Dermis blood vessel endothelial cell (primary cell): ENCODE data around the gene USP46. TPM values are rescaled to one million over a fixed set of nuclear protein-coding genes. Genes with fewer than 3 reads are reported as not detected.
A peak's percentile ranks its signal among the peaks of the same experiment; 100 is the strongest.

Experiments used
- DNase-seq: peaks from one replicate; pipeline ENCODE4 v3.0.0; 2010
- total RNA-seq: library from RNA; depleted of rRNA; stranded (reverse); fragments of >200 nt; gene quantifications from 2 replicates; pipeline ENCODE4 v1.2.3, GENCODE V29; 2014

Gene USP46
- total RNA-seq, 1 donor from 2014 or later: 15.3 TPM

GRCh38 chr4:52617336-52618020 is 41.6 kb downstream of the USP46 start:
- DNase-seq: no peak

GRCh38 chr4:52614241-52614640 is 44.9 kb downstream of the USP46 start:
- DNase-seq: no peak

DNA sequence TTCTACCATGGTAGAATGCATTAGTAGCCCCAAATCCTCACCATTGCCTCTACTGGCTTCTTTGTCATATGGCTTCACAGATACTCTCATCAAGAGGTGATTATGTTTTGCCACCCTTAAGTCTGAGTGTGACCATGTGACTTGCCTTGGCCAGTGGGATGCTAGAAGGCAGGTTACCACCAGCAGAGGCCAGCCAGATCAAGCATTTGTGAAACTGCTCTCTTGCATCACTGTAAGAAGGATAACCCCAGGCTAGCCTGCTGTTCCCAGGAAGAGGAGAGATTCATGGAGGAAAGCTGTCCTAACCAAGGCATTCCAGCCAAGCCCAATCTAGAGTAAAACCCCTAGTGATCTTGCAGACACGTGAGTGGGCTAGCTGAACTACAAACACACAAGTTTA is 46.8 kb downstream of the USP46 start:
- DNase-seq: no peak

DNA sequence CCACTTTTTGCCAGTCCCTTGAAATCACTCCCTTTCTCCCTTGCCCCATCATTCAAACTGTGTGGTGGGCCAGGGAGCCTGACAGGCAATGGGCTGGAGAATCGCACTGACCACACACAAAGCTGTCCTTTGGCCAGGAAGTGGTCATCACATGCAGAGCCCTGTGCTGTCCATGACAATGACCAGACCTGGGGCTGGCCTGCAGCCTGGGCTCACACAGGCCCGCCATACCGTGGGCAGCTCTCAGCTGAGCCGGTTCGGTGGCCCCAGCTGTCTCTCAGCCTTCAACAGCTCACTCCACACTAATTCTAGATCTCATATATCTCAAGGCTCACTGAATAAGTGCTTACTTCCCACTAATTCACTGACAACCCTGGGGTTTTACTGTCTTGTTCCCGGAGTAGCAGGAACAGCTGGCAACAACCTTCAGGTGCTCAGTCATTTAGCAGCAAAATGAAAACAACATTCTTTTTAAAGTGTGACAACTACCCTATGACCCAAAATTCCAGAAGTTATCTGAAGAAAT is 48.0 kb downstream of the USP46 start:
- DNase-seq: no peak

DNA sequence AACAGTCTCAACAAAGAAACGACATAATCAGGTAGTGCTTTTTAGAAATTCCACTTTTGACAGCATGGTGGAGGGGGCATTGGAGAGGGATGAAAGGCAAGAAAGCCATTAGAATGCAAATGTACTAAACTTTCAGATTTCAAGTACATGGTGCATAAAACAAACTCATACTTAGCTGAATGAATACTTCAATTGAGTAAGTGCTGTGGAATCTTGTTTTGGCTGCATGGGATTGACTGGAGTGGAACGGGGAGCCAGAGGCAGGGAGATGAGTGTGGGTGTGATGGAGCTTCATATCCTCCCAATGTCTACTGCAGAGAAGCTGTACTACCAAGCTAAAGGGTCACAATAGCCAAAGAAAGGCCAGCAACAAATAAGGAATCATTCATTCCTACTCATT is 52.4 kb downstream of the USP46 start:
- no peak for DNase-seq

DNA sequence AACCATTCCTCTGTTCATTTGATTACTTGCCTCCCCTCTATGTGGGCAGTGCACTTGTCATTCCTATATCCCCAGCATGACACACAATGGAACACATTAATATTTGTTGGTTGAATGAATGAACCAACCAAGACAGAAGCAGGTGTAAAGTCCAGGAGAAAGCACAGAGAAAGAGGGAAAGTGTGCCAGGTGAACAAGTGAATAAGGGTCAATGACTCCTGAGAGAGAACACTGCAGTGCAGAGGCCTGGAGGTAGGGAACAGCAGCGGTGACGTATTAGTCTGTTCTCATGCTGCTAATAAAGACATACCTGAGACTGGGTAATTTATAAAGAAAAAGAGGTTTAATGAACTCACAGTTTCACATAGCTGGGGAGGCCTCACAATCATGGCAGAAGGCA is 53.1 kb downstream of the USP46 start:
- no peak for DNase-seq

DNA sequence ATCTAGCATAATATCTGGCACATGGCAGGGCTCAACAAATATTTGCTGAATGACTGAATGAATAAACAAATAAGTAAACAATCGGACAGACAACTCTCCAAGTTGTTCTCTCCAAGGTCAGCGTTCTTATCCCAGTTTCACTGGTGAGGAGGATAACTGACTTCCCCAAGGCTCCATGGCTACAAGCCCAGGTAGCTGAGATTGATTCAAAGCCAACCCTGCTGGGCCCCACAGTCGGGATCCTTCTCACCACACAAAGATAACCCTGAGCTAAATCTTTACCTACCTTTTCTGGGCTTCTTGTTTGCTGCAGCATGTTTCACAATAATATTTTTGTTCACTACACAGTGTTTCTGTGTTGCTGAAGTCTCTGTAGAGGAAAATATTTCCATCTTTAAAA is 54.9 kb downstream of the USP46 start:
- no peak for DNase-seq

DNA sequence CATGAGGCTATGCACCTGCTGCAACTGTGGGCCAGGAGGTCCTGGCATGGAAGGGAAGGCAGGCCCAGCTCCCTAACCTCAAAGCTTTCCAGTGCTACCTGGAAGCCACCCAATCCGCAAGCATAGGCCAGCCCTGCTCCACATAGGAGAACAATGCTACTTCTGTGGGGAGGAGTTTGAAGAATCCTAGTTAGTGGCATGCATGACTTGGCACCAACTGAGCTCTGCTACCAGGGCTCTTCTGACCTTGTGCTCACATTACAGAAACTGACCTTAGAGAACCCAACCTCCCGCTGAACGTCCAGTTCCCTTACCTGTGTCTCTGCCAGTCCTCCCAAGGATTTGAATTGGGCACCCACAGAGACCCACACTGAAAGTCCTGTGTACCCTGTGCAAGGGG is 58.8 kb downstream of the USP46 start:
- no peak for DNase-seq

DNA sequence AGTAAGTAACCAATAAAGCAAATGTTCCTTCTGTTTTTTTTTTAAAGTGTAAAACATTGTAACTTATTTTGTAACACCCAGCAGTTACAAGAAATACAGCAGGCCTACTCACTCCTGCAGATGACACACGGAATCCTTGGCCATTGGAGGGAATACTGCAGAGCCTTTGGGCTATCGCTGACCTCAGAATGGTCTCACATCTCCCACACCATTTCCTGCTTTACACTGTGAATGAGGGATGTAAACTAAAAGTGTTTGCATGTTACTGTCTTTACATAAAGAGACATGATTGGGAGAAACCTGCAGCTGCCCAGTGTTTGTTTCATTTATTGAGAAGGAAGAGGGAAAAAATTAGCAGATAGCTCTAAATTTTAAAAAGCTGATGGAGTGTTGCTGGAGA is 64.1 kb downstream of the USP46 start:
- DNase-seq: no peak

GRCh38 chr4:52592287-52592686 is 66.8 kb downstream of the USP46 start:
- DNase-seq: no peak

DNA sequence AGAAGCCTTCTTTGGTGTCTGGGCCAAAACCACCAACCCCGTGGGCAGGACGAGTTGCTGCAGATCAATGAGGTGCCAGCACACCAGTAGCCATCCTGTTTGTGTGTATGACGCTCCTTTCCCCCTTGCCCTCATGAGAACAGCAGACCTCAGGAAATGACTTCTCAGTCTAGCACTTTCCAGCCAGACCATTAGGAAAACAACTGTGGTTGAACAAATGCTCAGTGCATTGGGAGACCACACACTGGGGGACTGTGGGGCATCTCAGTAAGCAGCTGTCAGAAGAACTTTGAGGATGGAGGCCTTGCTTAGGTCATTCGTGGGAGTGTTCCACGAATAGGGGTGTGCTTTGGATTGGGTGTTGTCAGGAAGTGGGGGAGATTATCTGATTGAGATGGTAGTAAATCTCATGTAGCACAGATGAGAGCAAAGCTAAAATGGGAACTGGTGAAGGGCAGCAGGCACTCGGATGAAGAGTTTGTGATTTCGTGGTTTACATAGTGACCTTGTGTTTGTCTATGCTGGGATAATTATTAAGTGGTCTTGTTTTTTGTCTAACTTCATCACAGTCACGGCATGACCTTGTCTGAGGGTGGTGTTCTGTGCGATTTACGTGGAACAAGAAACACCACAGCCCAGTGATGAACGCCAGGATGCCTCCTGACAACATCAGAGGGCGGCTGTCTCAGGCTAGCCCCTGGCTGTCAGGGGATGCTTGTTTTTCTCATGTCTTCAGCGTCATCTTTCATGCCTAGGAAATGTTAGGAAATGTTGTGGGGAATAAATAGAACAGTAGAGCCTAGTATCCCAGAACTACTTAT is 70.1 kb downstream of the USP46 start:
- peak; percentile 93 for DNase-seq

DNA sequence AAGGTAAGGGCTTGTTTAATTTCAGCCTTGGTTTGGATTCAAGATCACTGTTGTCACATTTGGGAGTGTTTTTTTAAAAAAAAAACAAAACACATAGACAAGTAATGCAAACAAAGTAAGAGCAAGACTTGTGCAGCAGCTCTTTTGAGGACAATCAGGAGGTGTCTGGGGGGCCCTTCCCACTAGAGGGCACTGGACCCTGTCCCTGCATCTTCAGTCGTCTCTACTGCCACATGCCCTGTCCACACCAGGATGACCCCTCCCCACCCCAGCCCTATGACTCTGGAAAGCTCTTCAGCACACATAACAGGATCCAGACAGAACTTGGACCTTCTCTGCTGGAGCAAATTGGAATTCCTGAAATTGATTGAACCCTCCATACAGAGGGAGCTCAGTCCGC is 71.0 kb downstream of the USP46 start:
- DNase-seq: peak; percentile 72

- no peak for DNase-seq
These were observed 73.0 kb downstream of the USP46 start for GRCh38 chr4:52586069-52586468.

GRCh38 chr4:52585379-52585778 is 73.7 kb downstream of the USP46 start:
- no peak for DNase-seq

- DNase-seq: no peak
These were observed 79.4 kb downstream of the USP46 start for GRCh38 chr4:52579602-52580272.

DNA sequence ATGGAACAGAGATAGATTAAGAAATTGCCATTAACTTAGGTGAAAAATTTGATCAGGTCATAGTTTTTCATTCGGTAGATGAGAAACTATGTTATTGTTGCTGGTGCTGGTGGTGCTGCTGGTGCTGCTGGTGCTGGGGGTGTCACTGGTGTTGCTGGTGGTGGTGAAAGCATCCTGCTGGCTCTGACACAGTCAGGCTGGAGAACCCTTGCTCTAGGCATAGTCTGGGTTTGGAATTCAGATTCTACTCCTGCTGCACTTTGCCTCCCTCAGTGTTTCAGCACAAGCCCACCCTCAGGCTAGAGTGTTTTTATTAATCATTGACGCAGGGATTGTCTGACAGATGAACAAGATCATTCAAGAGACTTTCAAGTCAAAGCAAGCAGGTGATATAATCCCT is 80.2 kb downstream of the USP46 start:
- DNase-seq: no peak

DNA sequence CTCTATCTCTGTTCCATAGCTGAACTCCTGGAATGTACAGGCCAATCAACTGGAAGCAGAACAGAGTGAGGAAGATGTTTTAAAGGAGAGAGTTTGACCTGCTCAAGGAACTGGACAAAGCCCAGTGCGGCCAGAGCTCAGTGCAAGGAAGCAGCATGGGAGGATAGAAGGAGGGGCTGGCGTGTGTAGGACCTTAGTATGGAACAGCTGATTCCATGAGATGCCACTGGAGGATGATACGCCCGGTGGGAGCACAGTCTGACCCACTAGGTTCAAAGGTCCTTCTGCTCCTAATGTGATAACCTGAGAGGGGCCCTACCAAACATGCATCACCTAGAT is 81.5 kb downstream of the USP46 start:
- no peak for DNase-seq

- no peak for DNase-seq
These were observed 82.0 kb downstream of the USP46 start for GRCh38 chr4:52576961-52577623.

- DNase-seq: no peak
These were observed 82.8 kb downstream of the USP46 start for GRCh38 chr4:52576326-52576725.

DNA sequence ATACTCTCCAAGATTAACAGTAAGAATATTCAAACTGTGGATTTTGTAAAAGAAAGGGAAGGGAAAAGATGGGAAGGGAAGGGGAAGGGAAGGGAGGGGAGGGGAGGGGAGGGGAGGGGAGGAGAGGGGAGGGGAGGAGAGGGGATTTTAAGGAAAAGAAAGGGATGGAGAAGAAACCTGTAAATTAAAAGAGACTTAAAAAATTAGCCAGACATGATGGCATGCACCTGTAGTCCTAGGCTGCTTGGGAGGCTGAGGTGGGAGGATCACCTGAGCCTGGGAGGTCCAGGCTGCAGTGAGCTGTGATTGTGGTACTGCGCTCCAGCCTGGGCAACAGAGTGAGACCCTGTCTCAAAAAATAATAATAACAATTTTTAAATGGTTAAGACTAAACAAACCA is 83.7 kb downstream of the USP46 start:
- no peak for DNase-seq

DNA sequence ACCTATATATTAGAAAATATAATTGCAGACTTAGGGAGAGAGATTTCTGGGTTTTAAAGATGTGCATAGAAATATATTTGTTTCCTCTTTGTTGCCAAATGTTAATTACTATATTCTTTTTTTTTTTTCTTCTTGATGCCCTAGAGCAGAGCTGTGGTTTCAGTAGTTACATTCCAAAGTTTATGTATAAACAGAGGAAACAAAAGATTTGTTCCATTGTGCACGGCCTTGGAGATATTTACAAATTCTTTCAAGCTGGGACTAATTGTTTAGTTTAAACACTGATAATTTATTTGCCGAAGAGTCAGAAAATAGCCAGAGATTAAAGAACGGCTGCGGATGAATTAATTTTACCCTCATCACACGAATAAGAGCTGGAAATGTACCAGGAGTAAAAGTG is 85.1 kb downstream of the USP46 start:
- DNase-seq: no peak

DNA sequence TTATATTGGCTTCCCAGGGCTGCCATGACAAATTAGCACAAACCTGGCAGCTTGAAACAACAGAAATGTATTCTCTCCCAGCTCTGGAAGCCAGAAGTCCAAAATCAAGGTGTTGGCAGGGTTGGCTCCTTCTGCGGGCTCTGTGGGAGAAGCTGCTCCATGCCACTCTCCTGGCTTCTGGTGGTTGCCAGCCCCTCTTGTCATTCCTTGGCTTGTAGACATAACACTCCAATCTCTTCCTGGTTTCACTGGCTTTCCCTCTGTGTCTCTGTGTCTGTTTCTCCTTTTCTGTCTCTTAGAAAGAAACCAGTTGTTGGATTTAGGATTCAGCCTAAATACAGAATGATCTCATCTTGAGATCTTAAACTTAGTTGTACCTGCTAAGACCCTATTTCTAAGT is 85.5 kb downstream of the USP46 start:
- no peak for DNase-seq

- no peak for DNase-seq
These were observed 86.1 kb downstream of the USP46 start for GRCh38 chr4:52572936-52573485.
